Non-pigmented ciliary epithelial cell (primary cell): ENCODE results near the gene GNL3L.
"Not testable (repeated sequence)": the region's sequence is repeated elsewhere in the genome, so short reads cannot be mapped to it uniquely, and the experiment has no call there.

Source experiments
- DNase-seq: peaks from one replicate; pipeline ENCODE4 v3.0.0-alpha.2; 2010; ENCODE audit warnings: low read depth

Gene GNL3L

DNA sequence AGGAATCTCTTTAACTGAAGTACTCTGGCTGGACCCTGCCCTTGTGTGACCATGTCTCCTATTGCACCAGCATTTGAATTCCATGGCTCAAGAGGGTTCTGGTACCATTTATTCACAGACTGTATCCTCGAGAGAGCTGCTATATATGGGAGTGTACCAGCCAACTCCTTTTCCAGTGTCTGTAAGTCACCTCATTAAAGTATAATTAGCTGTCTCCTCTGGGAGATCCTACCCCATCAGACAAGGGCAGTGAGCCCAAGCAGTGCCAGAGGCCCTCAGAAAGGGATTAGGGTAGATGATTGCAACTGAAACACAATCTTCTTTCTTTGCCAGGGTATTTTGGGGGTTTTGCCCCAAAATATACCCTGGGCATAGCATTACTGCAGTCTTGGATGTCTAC, 31.6 kb downstream of the GNL3L start:
- DNase-seq, result no peak

DNA sequence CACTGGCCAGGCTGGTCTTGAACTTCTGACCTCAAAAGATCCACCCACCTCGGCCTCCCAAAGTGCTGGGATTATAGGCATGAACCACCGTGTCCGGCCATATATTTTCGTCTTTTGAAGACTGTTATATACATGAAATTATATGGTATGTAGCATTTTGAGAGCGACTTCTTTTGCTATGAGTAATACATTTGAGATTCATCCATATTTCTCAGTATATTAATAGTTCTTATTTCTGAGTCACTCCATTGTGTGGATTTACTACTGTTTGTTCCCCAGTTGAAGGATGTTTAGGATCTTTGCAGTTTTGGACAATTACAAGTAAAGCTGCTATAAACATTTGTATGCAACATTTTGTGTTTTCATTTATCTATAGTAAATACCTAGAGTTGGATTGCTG, 34.9 kb downstream of the GNL3L start:
- no peak for DNase-seq

DNA sequence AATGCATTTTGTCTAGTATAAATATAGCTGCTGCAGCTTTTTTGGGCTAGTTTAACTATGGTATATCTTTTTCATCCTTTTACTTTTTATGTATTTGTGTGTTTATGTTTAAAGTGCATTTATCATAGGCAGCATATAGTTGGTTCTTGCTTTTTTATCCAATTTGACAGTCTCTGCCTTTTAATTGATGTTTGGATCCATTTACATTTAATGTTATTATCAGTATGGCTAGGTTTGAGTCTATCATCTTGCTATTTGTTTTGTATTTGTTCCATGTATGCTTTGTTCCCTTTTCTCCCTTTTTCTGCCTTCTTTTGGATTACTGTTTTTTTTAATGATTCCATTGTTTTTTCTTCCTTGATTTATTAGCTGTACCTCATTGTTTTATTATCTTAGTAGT, 40.3 kb downstream of the GNL3L start:
- DNase-seq, result no peak

DNA sequence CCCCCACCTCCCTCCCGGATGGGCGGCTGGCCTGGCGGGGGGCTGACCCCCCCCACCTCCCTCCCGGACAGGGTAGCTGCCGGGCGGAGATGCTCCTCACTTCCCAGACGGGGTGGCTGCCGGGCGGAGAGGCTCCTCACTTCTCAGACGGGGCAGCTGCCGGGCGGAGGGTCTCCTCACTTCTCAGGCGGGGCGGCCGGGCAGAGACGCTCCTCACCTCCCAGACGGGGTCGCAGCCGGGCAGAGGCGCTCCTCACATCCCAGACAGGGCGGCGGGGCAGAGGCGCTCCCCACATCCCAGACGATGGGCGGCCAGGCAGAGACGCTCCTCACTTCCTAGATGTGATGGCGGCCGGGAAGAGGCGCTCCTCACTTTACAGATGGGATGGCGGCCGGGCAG, 42.6 kb downstream of the GNL3L start:
- DNase-seq, result not testable (repeated sequence)

DNA sequence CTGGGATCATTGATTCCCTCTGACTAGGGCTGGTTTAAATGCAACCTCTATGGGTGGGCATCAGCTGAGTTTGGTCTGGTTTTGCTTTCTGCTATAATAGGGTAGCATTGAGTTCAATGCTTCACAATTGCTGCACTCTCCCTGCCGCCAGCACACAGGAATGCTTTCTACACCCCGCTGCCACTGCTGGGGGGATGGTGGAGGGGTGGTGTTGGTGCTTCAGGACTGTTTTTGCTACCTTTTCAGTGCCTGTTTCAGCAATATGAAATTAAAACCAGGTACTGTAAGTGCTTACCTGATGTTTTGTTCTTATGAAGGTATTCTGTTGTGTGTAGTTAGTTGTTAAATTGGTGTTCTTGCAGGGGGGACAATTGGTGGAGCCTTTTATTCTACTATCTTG, 67.7 kb downstream of the GNL3L start:
- no peak for DNase-seq

DNA sequence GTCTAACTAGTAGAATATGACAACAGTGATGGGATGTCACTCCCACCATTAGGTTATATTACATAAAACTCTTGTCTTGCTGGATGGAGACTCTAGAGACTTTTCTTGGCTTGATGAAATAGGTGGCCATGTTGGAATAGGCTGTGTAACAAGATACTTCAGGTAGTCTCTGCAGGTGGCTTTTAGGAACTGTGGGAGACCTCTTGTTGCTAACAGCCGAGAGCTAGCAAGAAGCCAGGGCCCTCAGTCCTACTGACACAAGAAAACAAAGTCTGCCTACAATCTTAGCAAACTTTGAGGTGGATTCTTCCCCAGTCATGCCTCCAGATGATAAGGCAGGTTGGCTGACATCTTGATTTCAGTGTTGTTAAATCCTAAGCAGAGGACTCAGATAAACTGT, 72.5 kb downstream of the GNL3L start:
- no peak for DNase-seq
